Natural killer cell (primary cell): ENCODE measurements around the gene KRCC1. TPM values are rescaled to one million over a fixed set of nuclear protein-coding genes. Genes with fewer than 3 reads are reported as not detected.

Experiments
- ATAC-seq, 3 donors: fragments of 150-1000 bp in 2 of 3; fragments of 200-7000 bp in 1 of 3; cut with Tn5 transposase; 1 replicate in 1 of 3; 2 replicates in 2 of 3; pipeline ENCODE4 v1.10.0; 2021; ENCODE audit warnings: mild to moderate bottlenecking in 2 of 3, moderate library complexity in 2 of 3
- DNase-seq, 2 donors: peaks; one replicate each; pipeline versions ENCODE4 v3.0.0 to v3.0.0-alpha.2; 2013 to 2021; ENCODE audit warnings: mixed read lengths in 1 of 2
- H3K27ac ChIP-seq: one replicate; pipeline ENCODE4 v1.5.1; 2013; ENCODE audit warnings: mild to moderate bottlenecking, low read length
- H3K27me3 ChIP-seq: one replicate; pipeline ENCODE4 v1.6.1; 2013; ENCODE audit warnings: low read length; ENCODE audit not compliant: control insufficient read depth, insufficient read depth
- H3K36me3 ChIP-seq: one replicate; pipeline ENCODE4 v1.6.1; 2013; ENCODE audit warnings: low read length; ENCODE audit not compliant: control insufficient read depth, insufficient read depth
- H3K4me1 ChIP-seq: one replicate; pipeline ENCODE4 v1.6.1; 2013; ENCODE audit warnings: low read length; ENCODE audit not compliant: control insufficient read depth, insufficient read depth
- H3K4me3 ChIP-seq: one replicate; pipeline ENCODE4 v1.5.1; 2013; ENCODE audit warnings: low read length
- H3K9me3 ChIP-seq: one replicate; pipeline ENCODE4 v1.6.1; 2013; ENCODE audit warnings: low read length; ENCODE audit not compliant: control insufficient read depth, insufficient read depth
- H3K27ac Mint-ChIP-seq, 2 donors: one replicate each; pipeline ENCODE4 v1.8.0; 2022; ENCODE audit warnings: mild to moderate bottlenecking in 2 of 2, mixed read lengths in 2 of 2, moderate library complexity in 1 of 2
- H3K27me3 Mint-ChIP-seq, 2 donors: one replicate each; pipeline ENCODE4 v1.8.0; 2022; ENCODE audit warnings: low read depth in 2 of 2, mixed read lengths in 2 of 2
- H3K36me3 Mint-ChIP-seq: one replicate; pipeline ENCODE4 v1.8.0; 2022; ENCODE audit warnings: mixed read lengths
- H3K4me1 Mint-ChIP-seq, 2 donors: one replicate each; pipeline ENCODE4 v1.8.0; 2022; ENCODE audit warnings: mixed read lengths in 2 of 2
- H3K4me3 Mint-ChIP-seq: one replicate; pipeline ENCODE4 v1.8.0; 2022; ENCODE audit warnings: mild to moderate bottlenecking, moderate library complexity, mixed read lengths
- H3K9me3 Mint-ChIP-seq, 2 donors: one replicate each; pipeline ENCODE4 v1.8.0; 2022; ENCODE audit warnings: mixed read lengths in 2 of 2
- WGBS: methylation state at CpG from one replicate; pipeline ENCODE4 v1.1.7; 2013; ENCODE audit warnings: missing lambda C conversion rate; ENCODE audit not compliant: insufficient coverage; 5-methylcytosine and 5-hydroxymethylcytosine counted together
- intact Hi-C: fragments of 100-400 bp; cut with micrococcal nuclease; formaldehyde crosslinking; loops from one replicate; pipeline ENCODE4 v1.14.2; 2022
- total RNA-seq, 4 donors: library from RNA; stranded (reverse); fragments of 120-200 nt in 1 of 4; gene quantifications; one replicate each; pipeline versions ENCODE4 v1.2.3 to v1.2.4, GENCODE V29; 2013 to 2022
- TF ChIP-seq, protein P1 (sequence below): fragments of 200-600 bp; IDR thresholded peaks from one replicate; pipeline ENCODE4 v1.8.0; 2022; ENCODE audit warnings: antibody characterized with exemption

Gene KRCC1
- total RNA-seq, 3 donors from 2014 or later (not counting 1 experiment from before 2014, with no cell fraction given), result 9.0 to 17.0 (median 10.5) TPM

DNA sequence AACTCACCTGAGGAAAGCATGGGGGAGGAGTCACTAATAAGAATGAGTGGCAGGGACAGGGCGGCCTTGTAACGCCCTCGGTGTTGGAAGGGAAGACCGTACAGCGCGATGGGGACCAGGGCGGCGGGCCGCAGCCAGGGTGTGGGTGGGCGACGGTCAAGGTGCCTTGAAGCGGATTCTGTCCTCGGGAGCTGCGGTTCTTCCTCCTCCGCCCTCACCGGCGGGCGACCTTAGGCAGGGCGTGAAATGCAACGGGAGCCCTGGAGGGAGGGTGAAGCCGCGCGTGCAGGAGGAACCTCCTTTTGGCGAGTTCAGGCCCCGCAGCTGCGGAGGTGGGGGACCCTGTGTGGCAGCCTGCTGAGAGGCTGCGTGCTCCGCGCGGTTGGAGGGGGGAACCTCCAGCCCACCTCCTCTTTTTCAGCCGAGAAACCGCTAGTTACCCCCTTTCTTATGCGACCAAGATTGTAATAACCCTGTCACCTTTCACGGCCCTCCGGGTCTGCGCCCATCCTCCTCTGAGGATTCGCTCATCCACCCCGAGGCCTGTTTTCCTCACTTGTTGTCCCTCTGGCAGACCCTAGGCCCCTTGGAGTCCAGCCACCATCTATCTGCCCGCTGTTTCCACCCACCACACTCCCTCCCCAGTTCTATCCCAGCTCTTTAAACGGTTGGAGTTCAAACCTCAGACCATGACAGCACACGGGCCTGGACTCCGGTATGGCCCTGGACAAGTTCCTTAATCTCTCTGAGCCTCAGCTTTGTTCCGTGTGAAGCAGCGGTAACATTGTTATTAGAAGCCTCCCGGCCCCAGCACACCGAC is 38.4 kb downstream of the KRCC1 start:
- ATAC-seq (peak; percentile 63 to 74 (median 67)), DNase-seq (no peak)
- TF ChIP-seq, protein P1, sequence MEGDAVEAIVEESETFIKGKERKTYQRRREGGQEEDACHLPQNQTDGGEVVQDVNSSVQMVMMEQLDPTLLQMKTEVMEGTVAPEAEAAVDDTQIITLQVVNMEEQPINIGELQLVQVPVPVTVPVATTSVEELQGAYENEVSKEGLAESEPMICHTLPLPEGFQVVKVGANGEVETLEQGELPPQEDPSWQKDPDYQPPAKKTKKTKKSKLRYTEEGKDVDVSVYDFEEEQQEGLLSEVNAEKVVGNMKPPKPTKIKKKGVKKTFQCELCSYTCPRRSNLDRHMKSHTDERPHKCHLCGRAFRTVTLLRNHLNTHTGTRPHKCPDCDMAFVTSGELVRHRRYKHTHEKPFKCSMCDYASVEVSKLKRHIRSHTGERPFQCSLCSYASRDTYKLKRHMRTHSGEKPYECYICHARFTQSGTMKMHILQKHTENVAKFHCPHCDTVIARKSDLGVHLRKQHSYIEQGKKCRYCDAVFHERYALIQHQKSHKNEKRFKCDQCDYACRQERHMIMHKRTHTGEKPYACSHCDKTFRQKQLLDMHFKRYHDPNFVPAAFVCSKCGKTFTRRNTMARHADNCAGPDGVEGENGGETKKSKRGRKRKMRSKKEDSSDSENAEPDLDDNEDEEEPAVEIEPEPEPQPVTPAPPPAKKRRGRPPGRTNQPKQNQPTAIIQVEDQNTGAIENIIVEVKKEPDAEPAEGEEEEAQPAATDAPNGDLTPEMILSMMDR, result no peak
- peak overlapping the region; percentile 94 for H3K27ac ChIP-seq
- peak overlapping the region; percentile 97 to 98 for H3K27ac Mint-ChIP-seq
- H3K4me3 ChIP-seq, result peak overlapping the region; percentile 75
- peaks cover 8% of the 10 kb centered on the region for H3K4me1 ChIP-seq
- H3K9me3 ChIP-seq, result no peaks in the 10 kb centered on the region
- WGBS, result 20% methylated on average over 46 of the region's 46 CpGs
- H3K4me1 Mint-ChIP-seq, result peaks cover 20 to 22% of the 10 kb centered on the region in 2 donors
- intact Hi-C loops, result loop anchor here (1.0 kb wide), 1 partner anchor 38 kb away; the partner anchor contains the start of gene KRCC1
- H3K9me3 Mint-ChIP-seq, result no peaks in the 10 kb centered on the region
- no peaks in the 10 kb centered on the region for H3K27me3 ChIP-seq
- H3K4me3 Mint-ChIP-seq, result peak overlapping the region; percentile 98
- H3K36me3 Mint-ChIP-seq, result no peaks in the 10 kb centered on the region
- no peaks in the 10 kb centered on the region for H3K27me3 Mint-ChIP-seq
- H3K36me3 ChIP-seq, result no peaks in the 10 kb centered on the region

DNA sequence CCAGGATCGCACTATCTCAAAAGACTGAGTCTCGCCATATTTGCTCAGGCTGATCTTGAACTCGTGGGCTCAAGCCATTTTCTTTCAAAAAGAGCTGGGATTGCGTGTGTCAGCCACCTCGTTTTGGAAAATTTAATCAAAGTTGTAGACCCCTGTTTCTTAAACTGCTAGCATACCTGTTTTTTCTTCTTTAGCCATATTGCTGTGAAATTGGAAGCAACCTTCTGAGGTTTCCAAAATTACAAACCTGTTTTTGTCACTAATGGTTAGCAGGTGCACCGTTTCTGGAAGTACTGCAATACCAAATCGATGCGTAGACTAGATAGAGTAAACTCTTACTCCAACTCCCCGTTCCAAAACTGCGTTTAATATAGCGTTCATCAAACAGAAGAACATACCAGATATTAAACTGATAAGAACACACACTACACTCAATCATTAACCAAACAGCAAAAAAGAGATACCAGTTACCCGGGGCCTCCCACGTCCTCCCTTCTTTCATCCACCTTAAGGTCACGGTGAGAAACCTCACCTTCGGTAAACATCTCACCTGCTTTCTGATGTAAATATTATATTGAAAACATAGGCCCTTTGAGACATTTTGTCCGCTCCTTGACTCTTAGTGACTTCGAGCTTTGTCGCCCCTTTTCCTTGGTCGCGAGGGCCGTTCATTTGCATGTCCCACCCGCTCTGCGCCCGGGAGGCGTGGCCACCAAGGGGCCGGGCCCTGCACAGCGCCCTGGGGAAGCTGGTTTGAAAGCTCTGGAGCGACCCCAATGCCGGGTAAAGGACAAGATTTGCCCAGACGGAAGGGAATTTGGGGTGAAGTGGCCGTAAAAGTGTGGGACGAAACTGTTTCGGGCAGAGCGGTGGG is 39.3 kb downstream of the KRCC1 start, which contains the start of gene RNU2-63P:
TSS of gene RNU2-63P (minus strand) at position 462 of the 874 bp plus-strand sequence.
- Mint-ChIP-seq H3K4me3 (peak within 1 kb of the TSS; percentile 98), H3K9me3 (no peaks in the 10 kb centered on the region), H3K4me1 (peaks cover 20 to 22% of the 10 kb centered on the region in 2 donors), H3K36me3 (no peaks in the 10 kb centered on the region), H3K27me3 (no peaks in the 10 kb centered on the region), H3K27ac (peak within 1 kb of the TSS; percentile 97 to 98)
- Histone ChIP-seq H3K27ac (peak within 1 kb of the TSS; percentile 94), H3K9me3 (no peaks in the 10 kb centered on the region), H3K27me3 (no peaks in the 10 kb centered on the region), H3K36me3 (no peaks in the 10 kb centered on the region), H3K4me3 (peak within 1 kb of the TSS; percentile 75), H3K4me1 (peaks cover 8% of the 10 kb centered on the region)
- intact Hi-C loops, result loop anchor here (1.0 kb wide), 1 partner anchor 39 kb away; the partner anchor contains the start of gene KRCC1
- peak; percentile 79 to 91 (median 85) for ATAC-seq
- 9% methylated on average over 33 of the region's 34 CpGs for WGBS
- DNase-seq, result peak; percentile 83 to 89
- TF ChIP-seq, protein P1, result no peak

DNA sequence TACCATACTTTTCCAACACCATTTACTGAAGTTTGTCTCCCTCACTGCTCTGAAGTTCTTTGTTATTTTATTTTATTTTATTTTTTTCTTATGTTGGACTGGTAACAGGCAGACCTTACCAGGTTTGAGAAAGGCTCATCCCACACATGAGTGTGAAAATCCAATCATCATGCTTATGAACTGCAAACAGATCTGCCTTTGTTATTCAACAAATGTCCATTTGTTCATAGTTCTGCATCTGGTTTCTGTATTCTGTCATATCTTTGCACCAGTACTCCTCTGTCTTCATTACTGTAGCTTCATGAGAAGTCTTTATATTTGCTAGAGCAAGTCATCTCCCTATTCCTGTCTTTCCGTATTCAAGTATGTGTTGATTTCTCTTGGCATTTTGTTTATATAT is 44.6 kb downstream of the KRCC1 start:
- Mint-ChIP-seq H3K4me1 (peaks cover under 1 to 1% of the 10 kb centered on the region in 2 donors), H3K27ac (no peak overlapping the region), H3K4me3 (no peak overlapping the region), H3K36me3 (no peaks in the 10 kb centered on the region), H3K27me3 (no peaks in the 10 kb centered on the region), H3K9me3 (no peaks in the 10 kb centered on the region)
- no peaks in the 10 kb centered on the region for H3K36me3 ChIP-seq
- H3K4me1 ChIP-seq, result no peaks in the 10 kb centered on the region
- no peak overlapping the region for H3K27ac ChIP-seq
- H3K9me3 ChIP-seq, result no peaks in the 10 kb centered on the region
- TF ChIP-seq, protein P1, result no peak
- H3K27me3 ChIP-seq, result no peaks in the 10 kb centered on the region
- no peak for DNase-seq
- WGBS, result no CpG with 5 or more reads among the region's 1 CpG
- ATAC-seq, result no peak
- no peak overlapping the region for H3K4me3 ChIP-seq
- intact Hi-C loops, result no loop called here
